Left kidney (tissue), 2 donors: ENCODE measurements around the gene VPS9D1. TPM values are rescaled to one million over a fixed set of nuclear protein-coding genes. Genes with fewer than 3 reads are reported as not detected.
"Not testable (repeated sequence)": the region's sequence is repeated elsewhere in the genome, so short reads cannot be mapped to it uniquely, and the experiment has no call there.

Experiments used
- DNase-seq: peaks from one replicate; pipeline ENCODE4 v3.0.0-alpha.2; 2013
- polyA plus RNA-seq: library from polyadenylated mRNA; unstranded; fragments of 120-200 nt; gene quantifications from one replicate; pipeline ENCODE4 v1.2.1, GENCODE V29; 2013; ENCODE audit not compliant: insufficient read length

The VPS9D1 gene
- polyA plus RNA-seq, 1 donor, result 12.6 TPM

DNA sequence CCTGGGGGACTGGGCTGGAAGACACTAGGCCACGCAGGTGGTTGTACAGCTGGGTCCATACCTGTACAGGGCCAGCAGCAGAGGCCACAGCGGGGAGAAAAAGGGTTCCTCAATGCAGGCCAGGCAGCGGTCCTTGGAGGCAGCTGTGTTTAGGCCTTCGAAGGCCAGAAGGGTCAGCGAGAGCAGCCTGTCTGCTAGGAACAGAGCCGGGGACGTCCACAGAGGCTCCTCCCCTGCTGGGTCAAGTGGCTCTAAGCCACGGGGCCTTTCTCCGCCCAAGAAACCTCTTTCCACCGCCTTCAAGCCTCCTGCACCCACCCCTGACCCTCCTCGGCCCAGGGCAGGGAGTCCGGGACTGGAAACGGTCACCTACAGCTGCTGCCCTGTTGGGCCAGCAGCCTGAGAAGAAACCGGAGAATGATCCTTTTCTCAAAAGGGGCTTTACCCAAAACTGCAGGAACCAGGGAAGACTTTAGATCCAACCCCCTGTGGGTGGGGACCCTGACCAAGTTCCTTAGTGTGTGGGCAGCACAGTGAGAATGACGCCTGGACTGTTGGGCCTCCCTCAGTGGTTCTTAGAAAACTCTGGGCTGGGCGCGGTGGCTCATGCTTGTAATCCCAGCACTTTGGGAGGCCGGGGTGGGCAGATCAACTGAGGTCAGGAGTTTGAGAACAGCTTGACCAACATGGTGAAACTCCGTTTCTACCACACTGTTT lies 10.8 kb downstream of the VPS9D1 start:
- DNase-seq, result no peak

DNA sequence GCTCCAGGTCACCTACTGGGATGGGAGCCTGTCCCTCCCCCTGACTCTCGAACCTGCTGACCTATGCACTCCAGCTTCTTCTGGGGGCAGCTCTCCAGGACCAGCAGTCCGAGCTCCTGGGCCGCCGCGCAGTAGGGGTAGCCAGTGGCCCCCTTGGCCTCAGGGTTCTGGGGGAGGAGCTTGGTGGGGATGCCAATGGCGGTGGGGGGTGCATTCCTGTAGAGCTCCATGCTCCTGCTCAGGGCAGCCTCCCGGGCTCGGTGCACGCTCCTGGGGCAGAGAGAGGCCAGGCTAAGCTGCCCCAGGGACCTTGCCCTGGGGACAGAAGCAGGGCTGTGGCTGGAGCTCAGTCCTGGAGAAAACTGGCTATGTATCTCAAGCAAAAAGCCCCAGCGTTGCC lies 11.5 kb downstream of the VPS9D1 start:
- no peak for DNase-seq

DNA sequence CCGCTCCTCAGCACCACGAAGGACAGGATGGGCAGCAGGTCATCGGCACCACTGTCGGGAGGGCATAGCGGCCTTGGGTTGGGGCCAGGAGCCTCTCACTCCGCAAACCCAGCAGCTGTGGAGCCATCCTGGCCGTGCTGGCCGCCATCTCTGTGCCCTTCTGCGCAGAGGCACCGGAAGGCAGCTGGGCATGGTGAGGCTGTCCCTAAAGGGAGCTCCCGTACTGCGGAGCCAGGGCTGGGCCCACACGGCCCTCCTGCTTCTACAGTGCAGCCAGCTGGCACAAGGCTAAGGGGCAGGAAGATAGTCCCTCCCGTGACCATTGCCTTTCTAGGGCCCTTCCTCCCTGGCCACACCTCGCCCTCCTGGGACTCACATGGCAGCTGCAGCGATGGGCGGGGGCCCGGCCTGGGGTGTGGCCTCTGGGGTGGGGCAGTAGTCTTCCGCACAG lies 12.2 kb downstream of the VPS9D1 start:
- no peak for DNase-seq

DNA sequence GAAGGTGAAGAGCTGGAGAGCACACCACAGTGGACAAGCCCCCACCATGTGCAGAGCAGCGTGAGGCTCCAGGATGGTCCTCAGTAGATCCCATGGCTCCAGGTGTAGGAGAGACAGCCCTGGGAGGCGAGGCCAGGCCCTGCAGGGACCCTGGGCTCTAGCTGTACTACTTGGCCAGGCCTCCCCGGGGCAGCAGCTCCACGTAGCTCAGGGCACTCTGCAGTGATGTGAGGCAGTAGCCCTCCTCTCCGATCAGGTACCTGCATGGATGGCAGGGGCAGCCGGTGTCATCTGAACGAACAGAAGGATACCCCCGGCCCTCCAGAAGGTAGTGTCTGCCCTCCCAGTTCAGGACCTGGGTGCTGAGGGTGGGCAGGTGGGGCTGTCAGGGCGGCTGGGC lies 13.0 kb downstream of the VPS9D1 start:
- DNase-seq, result no peak

DNA sequence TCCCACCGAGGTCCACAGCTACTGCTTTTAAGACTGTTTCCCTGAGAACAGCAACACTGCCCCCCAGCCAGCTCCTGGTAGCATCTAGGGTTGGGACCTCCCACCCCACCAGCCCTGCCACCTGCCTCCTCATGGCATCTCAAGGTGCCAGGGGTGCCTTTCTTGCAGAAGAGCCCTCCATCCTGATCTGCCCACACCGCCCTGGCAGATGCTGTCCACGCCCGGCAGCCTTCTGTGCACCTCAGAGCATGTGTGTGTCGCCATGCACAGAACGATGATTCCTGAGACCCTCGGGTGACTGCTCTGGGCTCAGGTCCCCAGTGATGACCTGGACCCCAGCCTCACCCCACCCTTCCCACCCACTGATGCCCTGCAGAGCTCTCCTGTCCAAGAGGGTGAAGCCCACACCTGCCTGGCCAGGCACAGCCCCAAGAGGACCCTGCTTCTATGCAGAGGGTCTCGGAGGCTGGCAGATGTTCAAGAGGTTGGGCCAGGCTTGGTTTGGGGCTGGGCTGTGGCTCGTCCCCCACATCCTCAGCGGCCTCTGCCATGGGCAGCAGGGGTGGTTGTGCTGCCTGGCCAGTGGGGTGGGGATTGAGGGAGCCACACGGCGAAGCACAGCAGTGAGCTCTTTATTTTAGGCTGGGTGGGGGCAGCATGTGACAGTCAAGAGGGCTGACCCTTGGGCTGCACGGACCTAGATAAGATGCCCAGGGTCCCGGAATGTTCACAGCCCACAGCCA lies 14.0 kb downstream of the VPS9D1 start:
- no peak for DNase-seq

DNA sequence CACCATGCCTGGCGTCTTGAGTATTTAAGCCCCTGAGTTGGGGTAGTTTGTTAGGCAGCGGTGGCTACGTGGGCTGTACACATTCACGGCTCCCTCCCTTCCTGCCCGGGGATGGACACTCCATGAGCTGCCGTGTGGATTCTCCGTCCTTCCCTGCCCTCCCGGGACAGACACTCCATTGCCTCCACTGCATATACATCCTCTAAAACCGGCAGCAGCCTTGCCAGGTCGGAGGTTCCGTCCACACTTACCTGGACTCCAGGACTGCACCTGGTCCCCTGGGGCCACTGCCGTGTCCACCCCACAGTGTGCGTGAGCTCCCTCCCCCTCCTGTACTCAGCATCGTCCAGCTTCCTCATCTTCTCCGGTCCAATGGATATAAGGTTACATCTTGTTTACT lies 15.7 kb downstream of the VPS9D1 start:
- DNase-seq, result no peak

DNA sequence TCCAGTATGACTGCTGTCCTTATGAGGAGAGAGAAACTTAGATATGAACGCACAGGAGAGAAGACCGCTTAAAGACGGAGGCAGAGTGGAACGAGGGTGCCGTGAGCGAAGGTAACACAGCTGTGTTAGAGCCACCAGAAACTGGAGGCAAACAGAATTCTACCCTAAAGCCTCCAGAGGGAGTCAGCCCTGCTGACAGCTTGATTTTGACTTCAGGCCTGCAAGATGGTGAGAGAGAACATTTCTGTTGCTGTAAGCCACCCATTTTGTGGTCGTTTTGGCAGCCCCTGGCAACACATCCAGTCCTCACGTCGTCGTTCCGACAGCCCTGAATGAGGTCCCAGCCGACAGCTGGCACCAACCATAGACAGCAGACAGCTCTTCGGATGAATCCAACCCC lies 16.4 kb downstream of the VPS9D1 start:
- no peak for DNase-seq

DNA sequence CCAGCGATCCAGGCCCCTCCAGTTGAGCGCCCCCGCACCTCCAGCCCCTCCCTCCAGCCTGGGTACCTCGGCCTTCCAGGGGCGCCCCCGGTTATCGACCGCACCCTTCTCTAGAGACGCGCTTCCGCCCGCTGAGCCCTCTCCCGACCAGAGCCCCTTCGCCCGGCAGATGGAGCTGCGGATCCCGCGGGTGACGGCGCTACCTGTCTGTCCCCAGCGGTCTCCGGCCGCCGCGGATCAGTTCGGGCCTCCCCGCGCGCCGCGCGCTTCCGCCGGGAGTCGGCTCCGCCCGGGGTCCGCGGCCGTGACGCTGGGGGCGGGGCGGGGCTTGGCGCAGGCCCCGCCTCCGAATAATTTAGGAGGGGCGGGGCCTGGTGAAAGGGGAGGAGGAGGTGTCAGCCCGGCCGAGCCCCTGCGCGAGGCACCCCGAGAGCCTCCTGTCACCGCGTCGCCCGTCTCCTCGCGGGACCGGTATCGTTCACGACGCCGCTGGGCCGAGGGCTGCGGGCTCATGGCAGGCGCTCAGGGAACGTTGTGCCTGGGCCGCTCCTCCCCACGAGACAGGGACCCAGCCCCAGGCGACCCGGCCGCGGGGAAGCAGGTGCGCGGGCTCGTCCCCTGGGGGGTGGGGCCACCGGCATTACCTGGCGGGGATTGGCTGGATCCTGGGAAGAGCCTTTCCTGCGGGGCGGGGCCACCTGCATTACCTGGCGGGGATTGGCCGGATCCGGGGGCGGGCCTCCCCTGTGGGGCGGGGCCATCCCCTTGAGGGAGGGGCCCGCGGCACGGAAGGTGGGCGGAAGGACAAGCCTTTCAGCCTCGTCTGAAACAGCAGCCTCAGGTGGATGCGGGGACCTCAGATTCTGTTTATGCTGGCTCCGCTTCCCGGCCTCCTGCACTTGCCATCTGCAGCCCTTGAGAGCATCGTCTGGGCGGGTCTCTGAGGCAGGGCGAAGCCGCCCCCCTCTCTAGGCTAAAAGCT lies 19.0 kb downstream of the VPS9D1 start, which contains the start of gene SPATA2L:
TSS of gene SPATA2L (minus strand) at position 281 of the 982 bp plus-strand sequence. CDS start 473 bp downstream, outside the sequence.
- peak; percentile 91 for DNase-seq

DNA sequence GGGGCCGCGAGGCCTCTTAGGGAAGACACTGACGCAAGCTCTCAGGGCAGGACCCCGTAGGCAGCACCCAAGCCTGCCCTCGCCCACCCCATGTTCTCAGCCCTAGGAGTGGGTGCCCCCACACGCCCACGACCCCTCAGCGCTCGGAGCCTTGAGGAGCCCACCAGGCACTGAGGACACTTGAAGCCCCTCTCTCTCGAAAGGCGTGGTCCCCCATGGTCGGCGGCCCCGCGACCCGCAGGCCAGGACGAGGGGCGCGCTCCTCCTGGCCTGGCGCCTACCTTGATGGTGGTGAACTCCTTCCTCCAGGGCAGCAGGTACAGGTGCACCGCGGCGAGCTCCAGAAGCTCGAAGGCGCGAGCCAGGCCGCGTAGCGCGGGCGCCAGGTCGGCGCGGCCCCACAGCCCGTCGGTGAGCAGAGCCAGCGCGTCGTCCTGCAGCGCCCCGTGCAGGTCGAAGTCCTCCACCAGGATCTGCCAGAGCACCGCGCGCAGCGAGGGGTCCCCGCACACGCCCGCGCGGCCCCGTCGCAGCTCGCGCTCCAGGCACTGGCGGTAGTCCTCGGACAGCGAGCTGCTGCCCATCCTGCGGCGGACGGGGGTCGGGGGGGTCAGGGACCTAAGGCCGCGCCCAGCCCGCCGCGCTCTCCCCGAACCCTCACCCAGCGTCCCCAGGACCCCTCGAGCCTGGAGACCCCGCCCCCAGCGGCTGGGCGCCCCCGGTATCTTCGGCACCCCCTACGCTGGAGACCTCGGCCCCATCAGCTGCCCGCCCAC lies 19.9 kb downstream of the VPS9D1 start:
- DNase-seq, result no peak

DNA sequence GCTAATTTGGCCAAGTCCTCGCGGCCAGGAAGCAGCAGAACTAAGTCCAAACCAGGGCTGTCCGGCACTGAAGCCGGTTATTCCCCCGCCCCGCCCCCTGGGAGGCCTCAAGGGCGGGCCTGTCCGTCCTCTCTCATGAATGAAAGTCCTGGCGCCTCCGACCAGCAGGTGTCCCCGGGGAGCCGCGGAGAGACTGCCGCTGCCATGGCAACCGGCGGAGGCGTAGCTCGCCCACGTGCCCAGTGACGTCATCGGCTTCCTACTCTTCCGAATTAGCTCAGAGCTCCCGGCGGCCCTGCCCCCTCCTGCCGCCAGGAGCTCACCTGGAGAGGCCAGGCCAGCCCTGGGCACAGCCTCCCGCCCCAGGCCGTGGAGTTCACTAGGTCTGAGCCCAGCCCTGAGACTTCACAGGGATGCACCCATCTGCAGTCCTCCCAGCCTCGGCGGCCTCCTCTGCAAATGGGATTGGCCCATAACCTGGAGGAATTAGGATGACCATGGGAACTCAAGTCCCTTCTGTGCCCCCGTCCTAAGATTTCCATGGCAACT lies 20.5 kb downstream of the VPS9D1 start:
- DNase-seq, result peak; percentile 97

DNA sequence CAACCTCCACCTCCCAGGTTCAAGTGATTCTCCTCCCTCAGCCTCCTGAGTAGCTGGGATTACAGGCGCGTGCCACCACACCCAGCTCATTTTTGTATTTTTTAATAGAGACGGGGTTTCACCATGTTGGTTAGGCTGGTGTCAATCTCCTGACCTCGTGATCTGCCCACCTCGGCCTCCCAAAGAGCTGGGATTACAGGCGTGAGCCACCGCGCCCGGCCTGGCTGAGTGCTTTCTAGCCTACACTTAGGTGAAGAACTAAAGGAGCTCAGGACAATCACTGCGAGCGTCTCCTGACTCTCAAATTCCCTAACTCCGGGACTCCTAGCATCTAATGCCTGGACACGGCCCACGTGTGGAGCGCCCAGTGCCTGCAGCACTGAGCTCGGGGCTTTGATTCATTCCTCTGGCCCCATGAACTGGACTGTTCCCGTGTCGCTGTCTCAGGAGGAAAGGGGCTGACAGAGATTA lies 21.0 kb downstream of the VPS9D1 start:
- not testable (repeated sequence) for DNase-seq

DNA sequence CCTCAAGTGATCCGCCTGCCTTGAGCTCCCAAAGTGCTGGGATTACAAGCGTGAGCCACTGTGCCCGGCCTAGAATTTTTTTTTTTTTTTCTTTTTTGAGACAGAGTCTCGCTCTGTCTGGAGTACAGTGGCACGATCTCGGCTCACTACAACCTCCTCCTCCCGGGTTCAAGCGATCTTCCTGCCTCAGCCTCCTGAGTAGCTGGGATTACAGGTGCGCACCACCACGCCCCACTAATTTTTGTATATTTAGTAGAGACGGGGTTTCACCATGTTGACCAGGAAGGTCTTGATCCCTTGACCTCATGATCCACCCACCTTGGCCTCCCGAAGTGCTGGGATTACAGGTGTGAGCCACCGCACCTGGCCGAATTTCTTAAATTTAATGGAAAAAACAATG lies 22.0 kb downstream of the VPS9D1 start:
- DNase-seq, result not testable (repeated sequence)

DNA sequence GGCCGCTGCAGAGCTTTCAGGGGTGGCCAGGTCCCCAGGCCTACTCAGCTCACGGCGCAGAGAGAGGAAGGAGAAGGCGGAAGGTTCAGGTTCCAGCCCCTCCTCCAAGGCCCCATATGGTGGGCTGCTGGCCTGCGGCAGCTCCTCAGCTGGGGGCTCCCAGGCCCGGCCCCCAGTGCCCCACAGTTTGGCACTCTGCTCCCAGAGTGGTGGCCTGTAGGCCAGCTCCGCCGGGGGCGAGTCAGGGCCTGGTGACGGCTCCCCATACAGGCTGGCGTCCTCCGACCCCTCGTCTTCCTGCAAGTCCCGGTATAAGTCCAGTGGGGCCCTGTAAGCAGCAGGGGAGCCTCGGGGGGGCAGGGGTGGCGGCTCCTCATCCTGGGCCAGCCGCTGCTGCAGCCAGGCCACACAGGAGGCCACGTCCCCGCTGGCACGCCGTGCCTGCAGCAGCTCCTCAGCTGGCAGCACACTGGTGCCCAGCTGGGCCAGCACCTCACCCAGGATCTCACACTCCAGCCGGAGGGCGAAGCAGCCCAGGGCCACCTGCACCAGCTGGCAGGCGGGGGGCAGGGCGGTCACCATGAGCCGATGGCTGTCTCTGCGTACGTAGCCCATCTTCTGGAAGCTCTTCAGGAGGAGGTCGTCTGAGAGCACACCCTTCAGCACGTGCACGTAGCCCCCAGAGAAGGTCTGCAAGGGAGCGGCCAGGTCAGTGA lies 22.9 kb downstream of the VPS9D1 start:
- DNase-seq, result no peak

DNA sequence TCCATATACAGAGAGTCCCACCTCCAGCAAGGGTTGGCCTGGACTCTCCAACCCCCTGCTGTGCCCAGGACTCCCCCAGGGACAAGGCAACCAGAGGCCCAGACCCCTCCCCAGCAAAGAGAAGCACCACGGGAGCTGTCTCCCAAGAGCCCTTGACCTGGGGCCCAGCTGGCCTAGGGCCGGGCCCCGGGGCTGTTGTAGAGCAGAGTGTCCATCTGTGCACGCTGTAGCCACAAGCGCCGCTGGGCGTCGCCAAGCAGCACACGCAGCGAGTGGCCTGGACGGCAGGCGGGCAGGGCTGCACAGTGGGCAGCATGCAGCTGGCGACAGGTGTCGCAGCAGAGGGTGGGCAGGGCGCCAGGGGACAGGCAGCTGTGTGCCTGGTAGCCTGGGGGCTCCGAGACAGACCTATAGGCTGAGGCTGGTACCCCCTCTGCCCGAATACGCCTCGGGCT lies 23.5 kb downstream of the VPS9D1 start:
- no peak for DNase-seq

DNA sequence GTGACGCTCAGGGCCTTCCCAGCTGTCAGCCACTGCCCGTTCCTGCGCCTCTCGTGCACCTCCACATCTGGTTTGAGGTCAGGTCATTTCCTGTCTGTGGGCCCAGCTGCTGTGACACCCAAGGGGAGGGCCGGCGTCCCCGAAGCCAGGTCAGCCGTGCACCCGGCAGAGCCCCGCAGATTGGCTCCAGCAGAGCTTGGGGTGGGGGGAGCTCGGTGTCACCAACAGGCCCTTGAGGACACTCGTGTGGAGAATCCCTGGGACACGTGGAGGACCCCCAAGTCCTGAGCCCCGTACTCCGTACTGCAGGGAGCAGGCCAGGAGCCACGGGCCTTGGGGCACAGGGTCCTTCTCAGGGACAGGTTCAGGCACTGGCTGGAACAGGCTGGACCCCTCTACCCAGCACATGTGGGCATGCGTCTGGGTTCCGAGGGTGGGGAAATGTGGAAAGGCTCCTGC lies 24.0 kb downstream of the VPS9D1 start:
- DNase-seq, result no peak

DNA sequence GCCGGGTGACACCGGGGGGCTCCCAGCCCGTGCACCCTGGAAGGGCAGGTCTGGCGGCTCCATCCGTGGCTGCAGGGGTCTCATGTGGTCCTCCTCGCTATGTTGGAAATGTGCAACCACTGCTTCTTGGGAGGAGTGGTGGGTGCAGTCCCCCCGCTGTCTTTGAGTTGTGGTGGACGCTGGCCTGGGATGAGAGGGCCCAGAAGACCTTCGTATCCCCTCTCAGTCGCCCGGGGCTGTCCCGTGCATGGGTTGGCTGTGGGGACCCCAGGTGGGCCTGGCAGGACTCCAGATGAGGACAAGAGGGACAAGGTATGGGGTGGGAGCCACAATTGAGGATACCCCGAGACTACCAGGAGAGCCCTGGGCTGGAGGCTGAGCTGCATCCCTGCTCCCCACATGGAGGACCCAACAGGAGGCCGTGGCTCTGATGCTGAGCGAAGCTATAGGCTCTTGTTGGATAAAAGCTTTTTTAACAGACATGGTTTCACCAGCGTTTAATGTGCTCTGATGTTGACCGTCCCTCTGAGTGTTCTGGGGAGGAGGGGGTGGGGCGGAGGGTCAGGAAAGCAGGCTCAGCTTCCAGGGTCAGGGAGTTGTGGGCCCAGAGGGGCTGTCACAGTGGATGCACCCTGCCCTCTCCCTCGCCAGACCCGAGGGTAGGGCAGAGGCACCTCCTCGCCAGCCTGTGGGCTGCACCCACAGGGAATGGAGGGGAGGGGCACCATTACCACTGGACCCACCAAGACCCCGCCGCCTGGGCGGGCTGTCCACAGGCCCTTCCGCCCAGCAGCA lies 24.6 kb downstream of the VPS9D1 start:
- DNase-seq, result no peak

DNA sequence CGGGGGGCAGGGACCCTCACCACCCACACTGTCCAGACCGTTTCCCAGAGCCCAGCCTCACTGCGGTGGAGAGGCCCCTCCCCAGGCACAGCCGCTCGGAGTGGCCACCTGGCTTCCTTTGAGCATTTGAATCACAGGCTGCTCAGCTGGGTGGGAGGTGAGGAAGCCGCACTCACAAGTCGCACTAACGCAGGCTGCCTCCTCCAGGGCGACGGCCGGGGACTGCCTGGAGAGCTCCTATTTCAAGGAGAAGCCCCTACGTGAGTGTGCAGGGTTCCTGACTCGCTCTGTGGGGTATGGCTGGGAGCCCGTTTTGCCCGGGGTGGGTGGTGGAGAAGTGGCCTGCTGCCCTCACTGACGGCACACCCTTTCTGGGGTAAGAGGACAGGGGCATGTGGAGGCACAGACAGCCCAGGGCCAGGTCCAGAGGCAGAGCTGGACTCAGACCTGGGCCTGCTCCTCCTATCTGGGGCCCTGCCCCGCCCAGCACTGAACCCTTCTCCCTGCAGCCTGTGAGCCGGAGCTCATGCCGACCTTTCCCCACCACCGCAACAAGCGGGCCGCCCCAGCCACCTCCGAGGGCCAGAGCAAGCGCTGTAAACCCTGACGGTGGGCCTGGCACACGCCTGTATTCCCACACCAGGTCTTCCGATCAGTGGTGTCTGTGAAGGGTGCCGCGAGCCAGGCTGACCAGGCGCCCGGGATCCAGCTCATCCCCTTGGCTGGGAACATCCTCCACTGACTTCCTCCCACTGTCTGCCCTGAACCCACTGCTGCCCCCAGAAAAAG lies 25.4 kb downstream of the VPS9D1 start:
- no peak for DNase-seq

DNA sequence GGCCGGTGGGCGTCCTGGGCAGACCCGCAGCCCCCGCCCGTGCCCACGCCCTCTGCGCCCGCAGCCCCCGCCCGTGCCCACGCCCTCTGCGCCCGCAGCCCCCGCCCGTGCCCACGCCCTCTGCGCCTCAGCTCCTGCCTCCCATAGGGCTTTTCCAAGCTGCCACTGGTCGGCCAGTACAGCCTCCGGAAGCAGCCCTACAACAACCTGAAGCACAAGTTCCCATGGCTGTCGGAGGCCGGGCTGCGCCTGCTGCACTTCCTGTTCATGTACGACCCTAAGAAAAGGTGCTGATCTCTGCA lies 26.0 kb downstream of the VPS9D1 start:
- not testable (repeated sequence) for DNase-seq
